CD8-positive, alpha-beta memory T cell (primary cell): ENCODE measurements around the gene NTRK2. TPM values are rescaled to one million over a fixed set of nuclear protein-coding genes. Genes with fewer than 3 reads are reported as not detected.

Experiments
- CTCF ChIA-PET: fragments of 350-600 bp; sonication (Branson Sonifier 250); formaldehyde crosslinking; loops from one replicate; lab custom pipeline; 2021; ENCODE audit warnings: antibody characterized with exemption; lab: Charles Lee
- POLR2A ChIA-PET: fragments of 350-600 bp; sonication (Branson Sonifier 250); formaldehyde crosslinking; loops from one replicate; lab custom pipeline; 2021; ENCODE audit warnings: antibody characterized with exemption; lab: Charles Lee
- DNase-seq, 5 donors: peaks; one replicate each; pipeline versions ENCODE4 v3.0.0 to v3.0.0-alpha.2; 2020 to 2022; ENCODE audit warnings: mixed read lengths in 1 of 5
- H3K27ac ChIP-seq: one replicate; pipeline ENCODE4 v1.7.0; 2013; ENCODE audit warnings: low read depth, mild to moderate bottlenecking, low read length, moderate library complexity
- H3K27me3 ChIP-seq: 2 replicates; pipeline ENCODE4 v1.7.0; 2013; ENCODE audit warnings: low read length, mild to moderate bottlenecking; ENCODE audit not compliant: insufficient read depth, poor library complexity, severe bottlenecking
- H3K36me3 ChIP-seq: 2 replicates; pipeline ENCODE4 v1.7.0; 2013; ENCODE audit warnings: mild to moderate bottlenecking, low read length, moderate library complexity; ENCODE audit not compliant: insufficient read depth
- H3K4me1 ChIP-seq: 2 replicates; pipeline ENCODE4 v1.7.0; 2013; ENCODE audit warnings: mild to moderate bottlenecking, low read length, moderate library complexity; ENCODE audit not compliant: insufficient read depth
- H3K4me3 ChIP-seq: 2 replicates; pipeline ENCODE4 v1.7.0; 2013; ENCODE audit warnings: mild to moderate bottlenecking, low read length
- H3K9me3 ChIP-seq: 2 replicates; pipeline ENCODE4 v1.7.0; 2013; ENCODE audit warnings: mild to moderate bottlenecking, low read length
- H3K27ac Mint-ChIP-seq, 8 donors: one replicate each; pipeline ENCODE4 v1.8.0; 2020 to 2021; ENCODE audit warnings: mixed read lengths in 8 of 8, mild to moderate bottlenecking in 6 of 8, inconsistent platforms in 3 of 8, moderate library complexity in 3 of 8
- H3K27me3 Mint-ChIP-seq, 2 donors: one replicate each; pipeline ENCODE4 v1.8.0; 2020 to 2021; ENCODE audit warnings: mixed read lengths in 2 of 2, mild to moderate bottlenecking in 1 of 2, moderate library complexity in 1 of 2
- H3K36me3 Mint-ChIP-seq, 3 donors: one replicate each; pipeline ENCODE4 v1.8.0; 2020 to 2021; ENCODE audit warnings: mixed read lengths in 3 of 3, inconsistent platforms in 1 of 3, mild to moderate bottlenecking in 1 of 3
- H3K4me1 Mint-ChIP-seq, 3 donors: one replicate each; pipeline ENCODE4 v1.8.0; 2020 to 2021; ENCODE audit warnings: mixed read lengths in 3 of 3, inconsistent platforms in 1 of 3, mild to moderate bottlenecking in 1 of 3
- H3K4me3 Mint-ChIP-seq, 7 donors: one replicate each; pipeline ENCODE4 v1.8.0; 2020 to 2021; ENCODE audit warnings: mixed read lengths in 7 of 7, mild to moderate bottlenecking in 6 of 7, moderate library complexity in 4 of 7, inconsistent platforms in 2 of 7
- H3K9me3 Mint-ChIP-seq, 5 donors: one replicate each; pipeline ENCODE4 v1.8.0; 2020 to 2022; ENCODE audit warnings: mixed read lengths in 5 of 5, mild to moderate bottlenecking in 3 of 5, moderate library complexity in 2 of 5, inconsistent platforms in 1 of 5
- polyA plus RNA-seq: library from polyadenylated mRNA; unstranded; fragments of 300-500 nt; fragmentation: Illumina TruSeq; gene quantifications from one replicate; pipeline ENCODE4 v1.2.3, GENCODE V29; 2021
- total RNA-seq, 2 experiments: library from RNA; stranded (reverse); gene quantifications; one replicate each; pipeline ENCODE4 v1.2.3, GENCODE V29; 2021

NTRK2 gene
- total and polyA plus RNA-seq, 3 experiments from 2014 or later, result 0.26 to 0.38 TPM; not detected in 1

- ChIA-PET POLR2A (no interaction called here), CTCF (no interaction called here)
- Histone ChIP-seq H3K4me1 (no peaks in the 10 kb centered on the region), H3K9me3 (no peaks in the 10 kb centered on the region), H3K27me3 (no peaks in the 10 kb centered on the region), H3K27ac (no peak overlapping the region), H3K4me3 (no peak overlapping the region), H3K36me3 (no peaks in the 10 kb centered on the region)
- H3K9me3 Mint-ChIP-seq, result peaks cover 0 to 2% (median 0%) of the 10 kb centered on the region in 5 donors
- H3K27ac Mint-ChIP-seq, result no peak overlapping the region
- H3K27me3 Mint-ChIP-seq, result peaks cover 9 to 12% of the 10 kb centered on the region in 2 donors
- no peak overlapping the region for H3K4me3 Mint-ChIP-seq
- DNase-seq, result no peak
- H3K36me3 Mint-ChIP-seq, result no peaks in the 10 kb centered on the region
- peaks cover 0 to 3% (median 0%) of the 10 kb centered on the region in 3 donors for H3K4me1 Mint-ChIP-seq
Observed at GRCh38 chr9:84949971-84950370, 280.4 kb downstream of the NTRK2 start.

GRCh38 chr9:84950879-84951811, 281.6 kb downstream of the NTRK2 start:
- POLR2A ChIA-PET, result no interaction called here
- H3K27ac ChIP-seq, result no peak overlapping the region
- Mint-ChIP-seq H3K36me3 (no peaks in the 10 kb centered on the region), H3K9me3 (no peaks in the 10 kb centered on the region), H3K27me3 (peaks cover 9 to 17% of the 10 kb centered on the region in 2 donors), H3K4me1 (peaks cover 0 to 3% (median 0%) of the 10 kb centered on the region in 3 donors), H3K27ac (no peak overlapping the region), H3K4me3 (no peak overlapping the region)
- DNase-seq, result no peak
- no peaks in the 10 kb centered on the region for H3K27me3 ChIP-seq
- CTCF ChIA-PET, result no interaction called here
- no peaks in the 10 kb centered on the region for H3K4me1 ChIP-seq
- no peaks in the 10 kb centered on the region for H3K36me3 ChIP-seq
- H3K9me3 ChIP-seq, result no peaks in the 10 kb centered on the region
- H3K4me3 ChIP-seq, result no peak overlapping the region

- H3K27me3 ChIP-seq, result no peaks in the 10 kb centered on the region
- no peaks in the 10 kb centered on the region for H3K36me3 ChIP-seq
- no peak overlapping the region for H3K4me3 Mint-ChIP-seq
- DNase-seq, result no peak
- H3K27ac Mint-ChIP-seq, result no peak overlapping the region
- H3K9me3 Mint-ChIP-seq, result peaks cover 0 to 4% (median 0%) of the 10 kb centered on the region in 5 donors
- no peak overlapping the region for H3K4me3 ChIP-seq
- peaks cover 0 to 3% (median 0%) of the 10 kb centered on the region in 3 donors for H3K4me1 Mint-ChIP-seq
- CTCF ChIA-PET, result no interaction called here
- H3K36me3 Mint-ChIP-seq, result no peaks in the 10 kb centered on the region
- POLR2A ChIA-PET, result no interaction called here
- no peaks in the 10 kb centered on the region for H3K4me1 ChIP-seq
- H3K27ac ChIP-seq, result no peak overlapping the region
- peaks cover 11 to 23% of the 10 kb centered on the region in 2 donors for H3K27me3 Mint-ChIP-seq
- no peaks in the 10 kb centered on the region for H3K9me3 ChIP-seq
Observed at GRCh38 chr9:84953252-84953773, 283.8 kb downstream of the NTRK2 start.

- Histone ChIP-seq H3K27me3 (no peaks in the 10 kb centered on the region), H3K27ac (no peak overlapping the region), H3K36me3 (no peaks in the 10 kb centered on the region), H3K4me1 (no peaks in the 10 kb centered on the region), H3K9me3 (no peaks in the 10 kb centered on the region), H3K4me3 (no peak overlapping the region)
- peak in 1 of 5 donors; percentile 2 for DNase-seq
- H3K9me3 Mint-ChIP-seq, result peaks cover 0 to 4% (median 0%) of the 10 kb centered on the region in 5 donors
- H3K27ac Mint-ChIP-seq, result no peak overlapping the region
- no peak overlapping the region for H3K4me3 Mint-ChIP-seq
- H3K36me3 Mint-ChIP-seq, result no peaks in the 10 kb centered on the region
- H3K4me1 Mint-ChIP-seq, result peaks cover 0 to 3% (median 0%) of the 10 kb centered on the region in 3 donors
- peaks cover 11 to 23% of the 10 kb centered on the region in 2 donors for H3K27me3 Mint-ChIP-seq
- ChIA-PET CTCF (no interaction called here), POLR2A (no interaction called here)
Observed at GRCh38 chr9:84953797-84954705, 284.5 kb downstream of the NTRK2 start.

- Mint-ChIP-seq H3K4me3 (no peak overlapping the region), H3K4me1 (peaks cover 0 to 3% (median 0%) of the 10 kb centered on the region in 3 donors), H3K9me3 (peaks cover 0 to 4% (median 0%) of the 10 kb centered on the region in 5 donors), H3K27me3 (peaks cover 11 to 23% of the 10 kb centered on the region in 2 donors), H3K36me3 (no peaks in the 10 kb centered on the region), H3K27ac (no peak overlapping the region)
- no peak overlapping the region for H3K27ac ChIP-seq
- H3K4me1 ChIP-seq, result no peaks in the 10 kb centered on the region
- no peaks in the 10 kb centered on the region for H3K27me3 ChIP-seq
- H3K4me3 ChIP-seq, result no peak overlapping the region
- ChIA-PET POLR2A (no interaction called here), CTCF (no interaction called here)
- no peaks in the 10 kb centered on the region for H3K36me3 ChIP-seq
- no peaks in the 10 kb centered on the region for H3K9me3 ChIP-seq
- no peak for DNase-seq
Observed at GRCh38 chr9:84955155-84955554, 285.6 kb downstream of the NTRK2 start.

GRCh38 chr9:84955971-84956370, 286.4 kb downstream of the NTRK2 start:
- H3K36me3 Mint-ChIP-seq, result no peaks in the 10 kb centered on the region
- no peaks in the 10 kb centered on the region for H3K9me3 ChIP-seq
- H3K4me3 Mint-ChIP-seq, result no peak overlapping the region
- H3K4me1 Mint-ChIP-seq, result peaks cover 0 to 3% (median 0%) of the 10 kb centered on the region in 3 donors
- H3K27me3 Mint-ChIP-seq, result peaks cover 11 to 23% of the 10 kb centered on the region in 2 donors
- ChIA-PET POLR2A (no interaction called here), CTCF (no interaction called here)
- H3K27ac Mint-ChIP-seq, result no peak overlapping the region
- no peaks in the 10 kb centered on the region for H3K4me1 ChIP-seq
- peaks cover 0 to 4% (median 0%) of the 10 kb centered on the region in 5 donors for H3K9me3 Mint-ChIP-seq
- no peak for DNase-seq
- H3K4me3 ChIP-seq, result no peak overlapping the region
- H3K27ac ChIP-seq, result no peak overlapping the region
- no peaks in the 10 kb centered on the region for H3K36me3 ChIP-seq
- H3K27me3 ChIP-seq, result no peaks in the 10 kb centered on the region

GRCh38 chr9:84959339-84959738, 289.8 kb downstream of the NTRK2 start:
- no peak overlapping the region for H3K27ac Mint-ChIP-seq
- no peak for DNase-seq
- Histone ChIP-seq H3K27ac (no peak overlapping the region), H3K4me3 (no peak overlapping the region), H3K4me1 (no peaks in the 10 kb centered on the region), H3K36me3 (no peaks in the 10 kb centered on the region), H3K27me3 (no peaks in the 10 kb centered on the region), H3K9me3 (no peaks in the 10 kb centered on the region)
- no peak overlapping the region for H3K4me3 Mint-ChIP-seq
- peaks cover 3 to 12% of the 10 kb centered on the region in 2 donors for H3K27me3 Mint-ChIP-seq
- ChIA-PET POLR2A (no interaction called here), CTCF (no interaction called here)
- peaks cover 0 to 4% (median 0%) of the 10 kb centered on the region in 5 donors for H3K9me3 Mint-ChIP-seq
- H3K36me3 Mint-ChIP-seq, result no peaks in the 10 kb centered on the region
- no peaks in the 10 kb centered on the region for H3K4me1 Mint-ChIP-seq
